Transverse colon (tissue), 4 donors: ENCODE data around the gene CYBC1. TPM values are rescaled to one million over a fixed set of nuclear protein-coding genes. Genes with fewer than 3 reads are reported as not detected.
"Not testable (repeated sequence)": the region's sequence is repeated elsewhere in the genome, so short reads cannot be mapped to it uniquely, and the experiment has no call there.

Source experiments
- DNase-seq: peaks from one replicate; pipeline ENCODE4 v3.0.0-alpha.2; 2019
- H3K27ac ChIP-seq, 4 donors: fragments of 200-600 bp; sonication (generic); 2 replicates each; pipeline ENCODE4 v1.5.1; 2016 to 2018; ENCODE audit warnings: inconsistent platforms in 4 of 4
- H3K27me3 ChIP-seq: fragments of 200-600 bp; sonication (generic); 2 replicates; pipeline ENCODE4 v1.5.1; 2017; ENCODE audit warnings: inconsistent platforms
- H3K36me3 ChIP-seq, 4 donors: fragments of 200-600 bp; sonication (generic); 2 replicates each; pipeline ENCODE4 v1.5.1; 2017 to 2019; ENCODE audit warnings: inconsistent platforms in 4 of 4
- H3K4me1 ChIP-seq, 4 donors: fragments of 200-600 bp; sonication (generic); 2 replicates each; pipeline ENCODE4 v1.5.1; 2017 to 2020; ENCODE audit warnings: inconsistent platforms in 4 of 4
- H3K4me3 ChIP-seq, 4 donors: fragments of 200-600 bp; sonication (generic); 1 replicate in 1 of 4; 2 replicates in 3 of 4; pipeline versions ENCODE4 v1.5.1 to v1.6.1; 2017 to 2019; ENCODE audit warnings: inconsistent platforms in 4 of 4
- H3K9me3 ChIP-seq, 2 donors: fragments of 200-600 bp; sonication (generic); 2 replicates each; pipeline ENCODE4 v1.5.1; 2017 to 2019; ENCODE audit warnings: inconsistent platforms in 2 of 2
- CTCF ChIP-seq, 5 experiments: fragments of 200-600 bp in 3 of 5; fragments of 450-650 bp in 2 of 5; sonication (generic) in 3 of 5; IDR thresholded peaks; 1 replicate in 2 of 5; 2 replicates in 3 of 5; pipeline ENCODE4 v1.5.1; 2016 to 2017; ENCODE audit warnings: antibody characterized with exemption in 5 of 5, inconsistent platforms in 3 of 5, mild to moderate bottlenecking in 2 of 5, moderate library complexity in 1 of 5
- EP300 ChIP-seq: sonication (generic); formaldehyde crosslinking; IDR thresholded peaks from one replicate; pipeline ENCODE4 v1.6.1; 2017; ENCODE audit warnings: antibody characterized with exemption, low read depth
- POLR2A ChIP-seq: fragments of 450-650 bp; IDR thresholded peaks from one replicate; pipeline ENCODE4 v1.6.1; 2016; ENCODE audit warnings: antibody characterized with exemption, mild to moderate bottlenecking, moderate library complexity
- POLR2AphosphoS5 ChIP-seq, 3 donors: sonication (generic); formaldehyde crosslinking; IDR thresholded peaks; one replicate each; pipeline ENCODE4 v1.6.1; 2016; ENCODE audit warnings: antibody characterized with exemption in 3 of 3
- WGBS, 2 donors: methylation state at CpG; one replicate each; pipeline ENCODE4 v1.1.5; 2018; ENCODE audit warnings: low coverage in 1 of 2; 5-methylcytosine and 5-hydroxymethylcytosine counted together
- in situ Hi-C, 4 donors: fragments of 200-750 bp; cut with MboI; loops; one replicate each; pipeline versions ENCODE4 v1.15.0 to v1.15.1; 2017; ENCODE audit warnings: low sequenced_read_pairs in 3 of 4, low pct_ligation_motif_present in 1 of 4, low pct_unique_long_range_greater_than_20kb in 1 of 4
- intact Hi-C: fragments of 100-400 bp; cut with DNase I; formaldehyde crosslinking; loops from one replicate; pipeline ENCODE4 v1.15.1; 2023; ENCODE audit warnings: low total_unique reads
- total RNA-seq, 4 donors: library from RNA; depleted of rRNA; stranded (reverse); fragments of >200 nt; gene quantifications; one replicate each; pipeline ENCODE4 v1.1.0, GENCODE V29; 2016

CYBC1 gene
- total RNA-seq, 4 donors from 2014 or later = 46.2 to 212 (median 86.2) TPM

GRCh38 chr17:82415786-82416185, 34.8 kb downstream of the CYBC1 start:
- H3K4me1 ChIP-seq = peaks cover 4 to 26% (median 20%) of the 10 kb centered on the region in 4 donors
- intact Hi-C loops = no loop called here
- 93 to 96% methylated on average over 6 to 9 of the region's 9 CpGs for WGBS, 2 donors
- TF ChIP-seq POLR2A (no peak), EP300 (no peak), CTCF (IDR thresholded peaks at IDR 0.05) (no peak), POLR2AphosphoS5 (IDR thresholded peaks at IDR 0.05) (no peak)
- DNase-seq = no peak
- no peak overlapping the region for H3K27ac ChIP-seq
- no peaks in the 10 kb centered on the region for H3K27me3 ChIP-seq
- in situ Hi-C loops = loop anchor here in 2 of 4 donors (5.0 to 10.0 kb wide), 2 partner anchors 61 to 63 kb away; partner anchors contain the start of gene TEX19 (in 1 of the 2)
- no peak overlapping the region for H3K4me3 ChIP-seq
- no peaks in the 10 kb centered on the region for H3K9me3 ChIP-seq
- no peaks in the 10 kb centered on the region for H3K36me3 ChIP-seq

GRCh38 chr17:82415336-82415735, 35.2 kb downstream of the CYBC1 start:
- H3K27me3 ChIP-seq = no peaks in the 10 kb centered on the region
- in situ Hi-C loops (loop anchor here in 2 of 4 donors (5.0 to 10.0 kb wide), 2 partner anchors 61 to 63 kb away; partner anchors contain the start of gene TEX19 (in 1 of the 2)), intact Hi-C loops (no loop called here)
- H3K9me3 ChIP-seq = no peaks in the 10 kb centered on the region
- no peak for DNase-seq
- H3K27ac ChIP-seq = no peak overlapping the region
- WGBS, 2 donors = 94% methylated on average over 19 of the region's 26 CpGs; no CpG with 5 or more reads in 1 of the 2 donors
- no peaks in the 10 kb centered on the region for H3K36me3 ChIP-seq
- H3K4me1 ChIP-seq = peaks cover 4 to 26% (median 20%) of the 10 kb centered on the region in 4 donors
- TF ChIP-seq POLR2A = no peak
- no peak for TF ChIP-seq POLR2AphosphoS5 (IDR thresholded peaks at IDR 0.05)
- no peak for TF ChIP-seq EP300
- TF ChIP-seq CTCF (IDR thresholded peaks at IDR 0.05) = no peak
- H3K4me3 ChIP-seq = no peak overlapping the region

- in situ Hi-C loops (loop anchor here in 2 of 4 donors (5.0 to 10.0 kb wide), 2 partner anchors 60 to 62 kb away; partner anchors contain the start of gene TEX19 (in 1 of the 2)), intact Hi-C loops (loop anchor here (5.0 kb wide), 1 partner anchor 57 kb away; the partner anchor contains the start of gene TEX19)
- Histone ChIP-seq H3K27ac (no peak overlapping the region), H3K4me1 (peaks cover 4 to 23% (median 19%) of the 10 kb centered on the region in 4 donors), H3K36me3 (no peaks in the 10 kb centered on the region), H3K4me3 (no peak overlapping the region), H3K9me3 (no peaks in the 10 kb centered on the region), H3K27me3 (no peaks in the 10 kb centered on the region)
- WGBS, 2 donors = 15 to 23% methylated on average over 15 to 38 of the region's 38 CpGs
- TF ChIP-seq POLR2A = no peak
- TF ChIP-seq CTCF (IDR thresholded peaks at IDR 0.05) = peak; percentile 59 to 83 (median 72)
- DNase-seq = peak; percentile 73
Measured at GRCh38 chr17:82414548-82415281, 35.8 kb downstream of the CYBC1 start.

- Histone ChIP-seq H3K4me3 (no peak overlapping the region), H3K36me3 (no peaks in the 10 kb centered on the region), H3K27ac (no peak overlapping the region), H3K27me3 (no peaks in the 10 kb centered on the region), H3K9me3 (no peaks in the 10 kb centered on the region), H3K4me1 (peaks cover 2 to 12% (median 8%) of the 10 kb centered on the region in 4 donors)
- in situ Hi-C loops (loop anchor here in 1 of 4 donors (10.0 kb wide), 1 partner anchor 58 kb away; the partner anchor contains the start of gene TEX19), intact Hi-C loops (loop anchor here (5.0 kb wide), 1 partner anchor 56 kb away; the partner anchor contains the start of gene TEX19)
- TF ChIP-seq CTCF (IDR thresholded peaks at IDR 0.05) = no peak
- no peak for DNase-seq
- WGBS, 2 donors = 82 to 96% methylated on average over 15 to 29 of the region's 29 CpGs
Measured at GRCh38 chr17:82412535-82413520, 37.7 kb downstream of the CYBC1 start.

- not testable (repeated sequence) for H3K27ac ChIP-seq, DNase-seq, H3K9me3 ChIP-seq, H3K4me3 ChIP-seq, H3K4me1 ChIP-seq, H3K36me3 ChIP-seq, H3K27me3 ChIP-seq
- 70 to 89% methylated on average over 2 to 16 of the region's 16 CpGs for WGBS, 2 donors
- intact Hi-C loops (loop anchor here (5.0 kb wide), 1 partner anchor 55 kb away; the partner anchor contains the start of gene TEX19), in situ Hi-C loops (loop anchor here in 1 of 4 donors (10.0 kb wide), 1 partner anchor 57 kb away; the partner anchor contains the start of gene TEX19)
Measured at GRCh38 chr17:82412081-82412480, 38.5 kb downstream of the CYBC1 start.
